Occipital lobe (tissue), 2 donors: ENCODE measurements around the gene LCE1D. TPM values are rescaled to one million over a fixed set of nuclear protein-coding genes. Genes with fewer than 3 reads are reported as not detected.

Experiments
- DNase-seq: peaks from one replicate; lab custom pipeline; 2025; lab: John Stamatoyannopoulos, UW
- total RNA-seq: library from RNA; depleted of rRNA; stranded (reverse); fragments of >200 nt; gene quantifications from one replicate; pipeline ENCODE4 v1.2.3, GENCODE V29; 2014

The LCE1D gene
- total RNA-seq, 1 donor from 2014 or later, result not detected

- DNase-seq, result no peak
Measured at GRCh38 chr1:152811671-152812070, 15.2 kb downstream of the LCE1D start, which contains the start of gene LCE1B. Gene LCE1B, plus strand, starts transcription at chr1:152811971. Its CDS starts 476 bp downstream, at chr1:152812447.

GRCh38 chr1:152817309-152817708 is 20.8 kb downstream of the LCE1D start:
- no peak for DNase-seq

DNA sequence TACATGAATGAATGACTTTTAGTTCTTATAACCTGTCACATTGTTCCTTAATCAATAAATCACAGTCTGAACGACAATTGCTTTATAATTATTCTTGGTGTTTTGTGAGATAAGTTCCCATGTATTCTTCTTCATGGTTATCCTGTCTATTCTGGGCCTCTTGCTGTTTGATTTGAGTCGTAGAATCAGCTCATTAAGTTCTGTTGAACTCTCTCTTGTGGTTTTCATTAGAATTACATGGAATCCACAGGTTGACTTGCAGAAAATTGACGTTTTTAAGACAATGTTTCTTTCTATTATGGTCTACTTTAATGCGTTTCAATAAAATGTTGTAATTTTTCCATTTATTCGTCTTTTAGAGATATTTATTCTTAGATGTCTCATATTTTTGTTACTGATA is 26.8 kb downstream of the LCE1D start:
- DNase-seq, result no peak

DNA sequence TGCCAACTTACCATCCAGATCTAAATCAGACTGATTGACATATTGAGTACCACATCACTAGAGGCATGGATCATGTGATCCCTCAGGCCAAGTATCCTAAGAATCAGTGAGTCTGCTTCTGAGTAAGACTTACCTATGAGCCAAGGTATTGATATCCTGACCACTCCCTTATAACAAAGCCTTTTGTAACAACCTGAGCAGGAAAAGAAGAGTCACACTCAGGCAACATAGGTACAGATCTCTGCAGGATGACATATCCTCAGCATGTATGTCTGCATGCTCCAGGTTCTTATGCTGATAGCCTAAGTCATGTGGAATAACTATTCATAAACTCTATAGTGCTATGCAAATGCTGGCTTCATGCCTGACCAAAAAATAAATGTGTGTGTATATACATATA is 28.4 kb downstream of the LCE1D start:
- no peak for DNase-seq

DNA sequence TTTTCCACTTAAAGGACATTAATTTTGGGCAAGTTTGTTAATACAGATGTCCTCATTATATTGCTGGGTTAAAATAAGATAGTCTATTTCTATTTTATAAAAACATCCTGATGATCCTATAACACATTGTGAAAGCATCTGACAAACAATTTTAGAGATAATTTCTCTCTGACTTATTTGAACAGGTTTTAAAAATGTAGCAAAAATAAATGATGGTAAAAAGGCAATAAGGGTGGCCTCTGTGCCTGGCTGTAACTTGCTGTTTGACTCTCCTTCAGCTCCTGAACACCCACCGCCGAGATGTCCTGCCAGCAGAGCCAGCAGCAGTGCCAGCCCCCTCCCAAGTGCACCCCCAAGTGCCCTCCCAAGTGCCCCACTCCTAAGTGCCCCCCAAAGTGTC is 30.7 kb downstream of the LCE1D start, which contains the start of gene LCE1A:
LCE1A (plus strand) TSS at position 301 of the 400 bp plus-strand sequence; CDS start at position 301, 0 bp downstream.
- no peak for DNase-seq

GRCh38 chr1:152836870-152837269 is 40.3 kb downstream of the LCE1D start:
- no peak for DNase-seq

- no peak for DNase-seq
Measured at GRCh38 chr1:152842556-152842955, 46.0 kb downstream of the LCE1D start, which contains the start of gene LCE6A. Gene LCE6A, plus strand, starts transcription at chr1:152842856. Its CDS starts 665 bp downstream, at chr1:152843521.

Other genes starting within 250 kb of the LCE1D start
- not detected for gene LCE3E, start 229.9 kb upstream of the LCE1D start, total RNA-seq
- not detected for gene LCE3D, start 216.2 kb upstream of the LCE1D start, total RNA-seq
- not detected for gene LCE3C, start 196.5 kb upstream of the LCE1D start, total RNA-seq
- gene LCE3B, start 182.9 kb upstream of the LCE1D start, total RNA-seq, result not detected
- not detected for gene LCE3A, start 173.6 kb upstream of the LCE1D start, total RNA-seq
- not detected for gene LCE2D, start 133.3 kb upstream of the LCE1D start, total RNA-seq
- gene LCE2C, start 121.4 kb upstream of the LCE1D start, total RNA-seq, result not detected
- not detected for gene LCE2B, start 110.6 kb upstream of the LCE1D start, total RNA-seq
- not detected for gene LCE2A, start 98.4 kb upstream of the LCE1D start, total RNA-seq
- gene LCE4A, start 88.6 kb upstream of the LCE1D start, total RNA-seq, result not detected
- gene KPRP, start 38.7 kb upstream of the LCE1D start, total RNA-seq, result not detected
- not detected for gene LCE1F, start 21.6 kb upstream of the LCE1D start, total RNA-seq
- not detected for gene LCE1E, start 10.5 kb upstream of the LCE1D start, total RNA-seq
- gene LCE1C, start 9.9 kb downstream of the LCE1D start, total RNA-seq, result not detected
- gene LCE1B, start 15.2 kb downstream of the LCE1D start, total RNA-seq, result not detected
- not detected for gene LCE1A, start 30.8 kb downstream of the LCE1D start, total RNA-seq
- not detected for gene LCE6A, start 46.1 kb downstream of the LCE1D start, total RNA-seq
- not detected for gene LCE7A, start 63.3 kb downstream of the LCE1D start, total RNA-seq
- gene SMCP, start 81.6 kb downstream of the LCE1D start, total RNA-seq, result not detected
- gene IVL, start 111.8 kb downstream of the LCE1D start, total RNA-seq, result not detected
- not detected for gene SPRR5, start 150.5 kb downstream of the LCE1D start, total RNA-seq
- not detected for gene SPRR4, start 173.9 kb downstream of the LCE1D start, total RNA-seq
- gene SPRR1A, start 187.4 kb downstream of the LCE1D start, total RNA-seq, result not detected
- 1.6 TPM for gene SPRR3, start 205.0 kb downstream of the LCE1D start, total RNA-seq
- not detected for gene SPRR1B, start 234.5 kb downstream of the LCE1D start, total RNA-seq
- not detected for gene SPRR2D, start 244.4 kb downstream of the LCE1D start, total RNA-seq